ENCODE data around the gene ERMARD.

DNA sequence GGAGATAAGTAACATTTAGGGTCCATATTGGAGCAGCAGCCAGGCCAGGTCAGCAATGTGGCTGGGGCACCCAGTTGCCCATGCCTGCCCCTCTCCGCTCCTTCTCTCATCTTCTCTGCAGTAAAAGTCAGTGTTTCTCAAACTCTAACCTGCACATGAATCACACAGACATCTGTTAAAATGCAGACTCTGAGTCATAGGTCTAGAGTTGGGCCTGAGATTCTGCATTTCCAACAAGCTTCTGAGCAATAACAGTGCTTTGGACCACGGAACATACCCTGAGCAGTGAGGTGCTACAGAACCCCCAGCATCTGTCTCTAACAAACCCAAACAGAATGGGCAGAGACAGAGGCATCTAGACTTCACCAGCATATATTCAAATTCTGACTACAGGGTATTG is 37.2 kb upstream of the ERMARD start:
- no peak for TF ChIP-seq TAF1 (IDR thresholded peaks at IDR 0.05; ENCODE audit: borderline replicate concordance, insufficient read depth, low read length)
- no peak for TF ChIP-seq POLR2AphosphoS5 (IDR thresholded peaks at IDR 0.05; ENCODE audit: low read depth, low read length)

All from PFSK-1 (cell line).